ENCODE data around the gene LCK. TPM values are rescaled to one million over a fixed set of nuclear protein-coding genes. Genes with fewer than 3 reads are reported as not detected.

The LCK gene
- total and polyA plus RNA-seq, 2 of the 8 experiments (the other 6 are each of a cell fraction or from before 2014, with no cell fraction given) = 75.3 to 122 TPM

DNA sequence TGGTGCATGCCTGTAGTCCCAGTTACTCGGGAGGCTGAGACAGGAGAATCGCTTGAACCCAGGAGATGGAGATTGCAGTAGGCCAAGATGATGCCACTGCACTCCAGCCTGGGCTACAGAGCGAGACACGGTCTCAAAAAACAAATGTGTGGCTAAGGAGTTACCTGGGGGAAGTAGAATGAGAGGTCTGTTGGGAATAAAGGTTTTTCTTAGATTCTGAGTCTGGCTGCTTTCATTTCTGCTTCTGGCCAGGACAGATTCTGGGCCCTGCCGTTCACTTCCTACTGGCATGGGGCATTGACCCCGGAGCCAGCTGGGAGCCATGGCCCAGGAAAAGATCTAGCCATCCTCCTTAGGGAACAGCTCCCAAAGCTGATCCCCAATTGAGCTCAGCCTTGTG is 42.6 kb upstream of the LCK start:
- Histone ChIP-seq H3K4me3 (ENCODE audit: extremely low read depth in 1 of 4, insufficient read depth in 2 of 4, low read depth in 3 of 4, low read length in 4 of 4) (no peak overlapping the region), H2BK5ac (ENCODE audit: low read depth, low read length) (no peak overlapping the region), H3K4me1 (replicated peaks in 1 of 4; ENCODE audit: control insufficient read depth in 3 of 4, insufficient read depth in 4 of 4, low read length in 3 of 4) (peaks cover 0 to 10% (median 2%) of the 10 kb centered on the region in 4 experiments; a peak in 2 of 7 replicates), H2BK12ac (ENCODE audit: low read depth, low read length) (no peak overlapping the region), H3K27me3 (replicated peaks in 1 of 4; ENCODE audit: control insufficient read depth in 3 of 4, extremely low read depth in 1 of 4, insufficient read depth in 3 of 4, low read length in 3 of 4) (peaks cover 0 to 4% (median 2%) of the 10 kb centered on the region in 4 experiments; a peak in 3 of 7 replicates), H2BK15ac (ENCODE audit: low read length) (no peak overlapping the region), H3K18ac (ENCODE audit: extremely low read depth, low read length) (no peak overlapping the region), H4K5ac (ENCODE audit: insufficient read length, low read depth, low read length) (no peak overlapping the region), H3K9me3 (ENCODE audit: insufficient read depth in 2 of 2, low read depth in 1 of 2, low read length in 1 of 2) (no peaks in the 10 kb centered on the region), H3K27ac (ENCODE audit: low read depth, low read length) (no peak overlapping the region), H4K20me1 (replicated peaks in 1 of 2; ENCODE audit: control insufficient read depth in 1 of 2, insufficient read depth in 2 of 2, low read length in 2 of 2) (peaks cover 0 to 2% of the 10 kb centered on the region in 2 experiments), H3K79me2 (ENCODE audit: control insufficient read depth in 1 of 2, insufficient read depth in 2 of 2, low read length in 2 of 2) (no peaks in the 10 kb centered on the region), H3K56ac (replicated peaks; ENCODE audit: insufficient read length, low read depth, low read length) (no peak overlapping the region), H3K79me1 (ENCODE audit: low read depth, low read length) (peaks cover 2% of the 10 kb centered on the region; the same call in 1 of the 2 replicates), H4K8ac (ENCODE audit: extremely low read depth, insufficient read depth, low read length) (no peak overlapping the region), H4K91ac (replicated peaks; ENCODE audit: insufficient read length, low read length) (no peak overlapping the region), H3K4ac (replicated peaks; ENCODE audit: insufficient read length, low read depth, low read length) (no peak overlapping the region), H3K23me2 (ENCODE audit: low read depth, low read length) (peaks cover 8% of the 10 kb centered on the region; the same call in 1 of the 2 replicates), H3K4me2 (ENCODE audit: insufficient read depth in 1 of 2, low read depth in 2 of 2, low read length in 2 of 2) (no peak overlapping the region), H2AFZ (ENCODE audit: low read length) (no peak overlapping the region), H3K14ac (ENCODE audit: insufficient read length) (no peak overlapping the region), H2BK20ac (ENCODE audit: low read length) (no peak overlapping the region), H2AK5ac (ENCODE audit: low read depth, low read length) (no peak overlapping the region), H3K9ac (replicated peaks in 1 of 4; ENCODE audit: extremely low read depth in 1 of 4, low read depth in 3 of 4, low read length in 3 of 4) (no peak overlapping the region), H2BK120ac (replicated peaks; ENCODE audit: low read depth, low read length) (no peak overlapping the region), H3K23ac (ENCODE audit: insufficient read length) (no peak overlapping the region), H3K36me3 (ENCODE audit: control insufficient read depth in 2 of 4, insufficient read depth in 4 of 4, low read length in 3 of 4) (no peaks in the 10 kb centered on the region; a peak in 1 of 8 replicates)
- FAIRE-seq = no peak
- ChIA-PET POLR2A (ENCODE audit: partially characterized antibody) (interaction anchor here (0.6 to 8.9 kb wide), 7 partner anchors 10 to 194 kb away, joined by 3 to 91 read pairs (median 3); partner anchors contain the start of genes CCDC28B, EIF3I and TMEM234), CTCF (ENCODE audit: partially characterized antibody) (interaction anchor here (0.5 to 4.5 kb wide), 6 partner anchors 8 to 135 kb away, joined by 3 to 25 read pairs (median 4); partner anchors contain the start of gene TMEM39B)
- DNase-seq (ENCODE audit: low read depth in 1 of 2, low spot score in 2 of 2) = no peak
- whole genome bisulfite sequencing, 2 experiments (ENCODE audit: extremely low coverage in 1 of 2, insufficient coverage in 1 of 2, insufficient read length in 1 of 2, insufficient replicate concordance in 2 of 2, low coverage in 1 of 2, low lambda C conversion rate in 2 of 2, missing lambda C conversion rate in 1 of 2) = 95% methylated on average over 6 of the region's 6 CpGs; no CpG with 5 or more reads in 1 of the 2 experiments
- TF ChIP-seq EGR1 (IDR thresholded peaks at IDR 0.05; ENCODE audit: borderline replicate concordance, low read depth, low read length) (no peak), KDM1A (IDR thresholded peaks at IDR 0.05; ENCODE audit: borderline replicate concordance, low read length) (no peak), SIN3A (conservative IDR thresholded peaks at IDR 0.05 in 1 of 2, IDR thresholded peaks at IDR 0.05 in 1 of 2; ENCODE audit: low read depth in 1 of 2, low read length in 2 of 2) (no peak), BRCA1 (IDR thresholded peaks at IDR 0.05; ENCODE audit: low read depth, low read length) (no peak), SP4 (IDR thresholded peaks at IDR 0.05; ENCODE audit: low read length) (no peak), NANOG (IDR thresholded peaks at IDR 0.05; ENCODE audit: insufficient read depth, low read depth, low read length, poor library complexity, severe bottlenecking) (no peak), TAF7 (optimal IDR thresholded peaks at IDR 0.05; ENCODE audit: borderline replicate concordance, low read depth, low read length) (no peak), POLR2A (IDR thresholded peaks at IDR 0.05; ENCODE audit: control extremely low read depth in 1 of 2, low read depth in 2 of 2, low read length in 2 of 2) (no peak), RFX5 (IDR thresholded peaks at IDR 0.05; ENCODE audit: borderline replicate concordance, low read depth, low read length) (no peak), CHD2 (IDR thresholded peaks at IDR 0.05; ENCODE audit: low read length) (no peak), EP300 (IDR thresholded peaks at IDR 0.05; ENCODE audit: borderline replicate concordance in 1 of 2, low read depth in 2 of 2, low read length in 2 of 2) (no peak)
- TF ChIP-seq, protein P1, sequence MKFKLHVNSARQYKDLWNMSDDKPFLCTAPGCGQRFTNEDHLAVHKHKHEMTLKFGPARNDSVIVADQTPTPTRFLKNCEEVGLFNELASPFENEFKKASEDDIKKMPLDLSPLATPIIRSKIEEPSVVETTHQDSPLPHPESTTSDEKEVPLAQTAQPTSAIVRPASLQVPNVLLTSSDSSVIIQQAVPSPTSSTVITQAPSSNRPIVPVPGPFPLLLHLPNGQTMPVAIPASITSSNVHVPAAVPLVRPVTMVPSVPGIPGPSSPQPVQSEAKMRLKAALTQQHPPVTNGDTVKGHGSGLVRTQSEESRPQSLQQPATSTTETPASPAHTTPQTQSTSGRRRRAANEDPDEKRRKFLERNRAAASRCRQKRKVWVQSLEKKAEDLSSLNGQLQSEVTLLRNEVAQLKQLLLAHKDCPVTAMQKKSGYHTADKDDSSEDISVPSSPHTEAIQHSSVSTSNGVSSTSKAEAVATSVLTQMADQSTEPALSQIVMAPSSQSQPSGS (IDR thresholded peaks at IDR 0.05; ENCODE audit: low read length) = no peak
